NCI-H2171 (cell line): Measurements from ENCODE around the gene SEMA6A.
A peak's percentile ranks its signal among the peaks of the same experiment; 100 is the strongest.
"Not testable (repeated sequence)": the region's sequence is repeated elsewhere in the genome, so short reads cannot be mapped to it uniquely, and the experiment has no call there.

Experiments used
- DNase-seq: peaks from one replicate; lab custom pipeline; 2025; lab: John Stamatoyannopoulos, UW

Gene SEMA6A

DNA sequence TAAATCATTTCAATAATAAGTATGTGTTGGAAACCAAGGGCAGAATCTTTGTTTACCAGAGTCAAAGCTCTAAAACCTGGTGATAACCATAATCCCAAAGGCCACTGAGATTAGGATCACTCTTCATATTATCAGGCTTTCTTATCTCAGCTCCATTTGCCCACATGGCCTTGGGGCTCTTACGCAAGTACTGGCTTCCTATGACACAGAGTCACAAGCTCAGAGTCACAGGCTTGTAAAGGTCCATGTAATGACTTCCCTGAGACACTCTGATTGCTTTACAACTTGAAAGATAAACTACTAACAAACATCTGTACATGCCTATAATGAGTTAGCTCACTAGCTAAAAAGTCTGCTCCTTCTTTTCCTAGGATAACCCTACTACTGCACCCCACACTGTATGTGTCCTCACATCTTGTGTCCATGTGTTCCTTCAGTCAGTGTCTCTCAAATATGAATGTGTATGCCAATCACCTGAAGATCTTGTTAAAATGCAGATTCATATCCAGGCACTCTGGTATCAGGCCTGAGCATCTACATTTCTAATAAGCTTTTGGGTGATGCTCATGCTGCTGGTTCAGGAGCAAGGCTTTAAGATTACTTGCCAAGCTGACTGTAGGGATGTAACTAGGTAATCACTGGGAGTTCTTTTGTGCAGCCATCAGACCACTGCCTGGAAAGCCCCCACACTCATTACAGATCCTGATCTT is 28.4 kb downstream of the SEMA6A start:
- no peak for DNase-seq

- DNase-seq, result not testable (repeated sequence)
Measured at GRCh38 chr5:116545465-116545864, 29.2 kb downstream of the SEMA6A start.

- no peak for DNase-seq
Measured at GRCh38 chr5:116544531-116545241, 29.9 kb downstream of the SEMA6A start.

- no peak for DNase-seq
Measured at GRCh38 chr5:116543501-116543900, 31.1 kb downstream of the SEMA6A start.

DNA sequence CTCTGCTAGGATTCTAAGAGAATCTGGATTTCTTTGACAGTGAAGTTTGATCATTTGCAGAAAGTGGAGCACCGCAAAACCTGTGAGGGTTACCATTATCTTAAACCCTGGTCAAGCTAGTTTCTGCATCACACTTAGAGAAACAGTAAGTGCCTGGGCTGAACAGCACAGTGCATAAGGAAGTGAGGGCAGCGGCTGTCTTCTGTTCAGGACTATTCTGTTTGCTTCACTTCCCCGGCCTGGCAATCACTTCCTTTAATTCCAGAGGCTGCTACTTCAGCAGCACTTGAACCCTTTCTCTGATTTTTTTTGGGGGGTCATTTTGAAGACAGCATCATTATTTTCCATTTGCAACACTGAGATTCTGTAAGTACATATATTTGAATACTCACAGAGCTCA is 32.0 kb downstream of the SEMA6A start:
- DNase-seq, result no peak

GRCh38 chr5:116539222-116539621 is 35.4 kb downstream of the SEMA6A start:
- no peak for DNase-seq

DNA sequence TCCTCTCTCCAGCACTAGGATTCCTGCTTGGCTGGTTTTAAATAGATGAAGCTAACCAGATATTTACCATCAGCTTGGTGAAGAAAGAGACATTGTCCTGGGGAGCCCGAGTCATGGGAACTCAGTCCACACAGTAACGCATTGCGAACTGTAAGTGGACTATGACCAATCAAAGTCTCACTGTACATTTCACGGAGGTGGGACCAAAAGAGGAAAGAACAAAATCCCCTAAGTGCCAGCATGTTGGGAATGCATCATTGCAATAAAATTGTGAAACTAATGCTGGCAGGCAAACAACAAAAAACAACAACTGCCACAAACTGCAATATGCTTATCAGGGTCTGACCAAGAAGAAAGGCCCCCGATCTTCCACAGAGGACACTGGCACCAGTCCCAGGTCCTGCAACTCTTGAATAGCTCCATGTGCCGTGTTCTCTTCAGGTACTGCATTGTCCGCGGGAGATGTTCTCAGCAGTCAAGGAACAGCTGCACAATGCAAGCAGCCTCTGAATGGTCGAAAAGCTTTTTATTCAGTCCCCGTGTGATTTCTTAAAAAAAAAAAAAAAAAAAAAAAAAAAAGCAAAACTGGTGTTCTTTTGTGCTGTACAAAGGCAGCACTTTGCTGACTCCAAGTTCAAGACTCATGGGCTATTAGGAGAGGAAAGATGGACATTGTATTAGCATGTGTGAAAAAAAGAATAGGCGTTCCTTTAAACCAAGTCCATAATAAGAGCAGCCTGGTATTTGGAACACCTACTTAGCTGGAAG is 38.1 kb downstream of the SEMA6A start:
- DNase-seq, result no peak

DNA sequence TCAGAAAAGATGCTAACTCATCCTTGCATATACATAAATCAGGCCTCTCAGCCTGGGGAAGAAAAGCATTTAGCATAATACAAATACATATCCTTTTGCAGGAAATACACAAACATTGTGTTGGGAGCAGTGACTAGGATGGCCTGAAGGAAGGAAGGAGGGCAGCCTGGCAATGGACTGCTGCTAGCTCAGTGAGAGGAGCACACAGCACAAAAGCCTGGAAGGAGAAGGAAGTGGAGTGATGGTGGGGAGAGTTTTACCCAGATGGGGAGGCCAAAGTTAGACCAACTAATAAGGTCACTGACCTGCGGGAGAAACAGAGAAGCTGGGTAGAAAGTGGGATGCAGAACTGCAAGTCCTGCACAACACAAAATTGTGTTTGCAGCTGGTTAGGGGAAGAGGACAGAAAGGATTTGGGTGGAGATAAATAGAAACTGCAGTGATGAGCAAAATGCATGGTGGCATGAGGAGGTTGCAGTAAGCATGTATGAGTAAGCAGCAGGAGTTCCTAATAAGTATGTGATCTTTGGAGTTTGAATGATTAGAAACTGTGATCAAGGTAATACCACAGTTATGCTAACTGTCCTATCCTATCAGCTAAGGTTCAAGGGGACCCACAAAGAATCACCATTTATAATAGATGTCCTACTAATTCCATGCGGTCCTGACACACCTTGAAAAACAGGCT is 39.5 kb downstream of the SEMA6A start:
- DNase-seq, result no peak

DNA sequence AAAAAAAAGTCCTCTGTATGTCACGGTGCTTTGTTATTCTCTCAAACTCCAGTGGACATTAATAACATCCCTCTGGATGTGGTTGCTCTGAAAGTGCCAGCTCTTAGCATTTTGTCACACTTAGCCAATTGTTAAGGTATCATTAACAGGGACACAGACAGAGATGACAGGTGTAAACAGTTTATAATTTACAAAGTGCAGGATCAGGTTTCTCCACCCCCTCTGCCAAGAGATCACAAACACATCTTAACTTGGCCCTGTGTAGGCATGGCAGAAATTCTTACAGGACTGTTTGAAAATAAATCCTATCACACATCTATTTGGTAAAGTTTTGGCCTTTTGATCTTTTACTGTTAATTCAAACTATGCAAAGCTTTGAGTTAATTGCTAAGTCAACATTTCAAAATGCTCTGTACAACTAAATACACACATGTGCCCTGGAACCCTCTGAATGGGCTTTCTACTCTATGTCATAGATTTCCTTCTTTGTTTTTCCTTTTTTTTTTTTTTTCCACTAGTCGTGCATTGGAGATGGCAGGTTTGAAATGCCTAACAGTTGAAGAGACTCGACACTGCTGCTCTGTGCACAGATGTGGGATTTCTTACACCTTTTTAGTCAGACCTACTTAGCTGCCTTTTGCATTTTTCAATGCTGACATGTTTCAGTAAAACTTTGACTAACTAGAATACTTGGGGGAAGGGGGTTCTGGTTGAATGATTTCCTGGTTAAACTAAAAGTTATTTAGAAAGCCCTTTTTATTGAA is 41.7 kb downstream of the SEMA6A start:
- DNase-seq, result peak; percentile 25

DNA sequence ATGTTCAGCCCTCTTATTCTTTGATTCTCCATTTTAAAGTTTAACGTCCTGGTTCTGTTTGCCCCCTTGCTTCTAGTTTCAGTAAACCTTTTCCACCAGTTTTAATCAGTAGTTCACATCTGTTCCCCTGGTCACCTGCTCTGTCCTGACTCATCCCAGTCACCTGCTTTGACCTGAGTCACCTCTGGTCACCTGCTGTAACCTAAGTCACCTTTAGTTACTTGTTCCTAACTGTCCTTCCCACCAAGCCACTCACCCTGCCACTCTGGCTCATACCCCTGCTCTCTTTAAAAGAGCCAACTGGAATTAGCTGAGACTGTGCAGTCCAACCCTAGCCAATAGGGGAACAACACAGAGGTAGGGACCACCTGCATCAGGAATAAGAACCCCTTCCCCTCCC is 43.0 kb downstream of the SEMA6A start:
- DNase-seq, result no peak

- no peak for DNase-seq
Measured at GRCh38 chr5:116531117-116531516, 43.5 kb downstream of the SEMA6A start.

- DNase-seq, result no peak
Measured at GRCh38 chr5:116530276-116530675, 44.3 kb downstream of the SEMA6A start.

- DNase-seq, result no peak
Measured at GRCh38 chr5:116529615-116530014, 45.0 kb downstream of the SEMA6A start.

DNA sequence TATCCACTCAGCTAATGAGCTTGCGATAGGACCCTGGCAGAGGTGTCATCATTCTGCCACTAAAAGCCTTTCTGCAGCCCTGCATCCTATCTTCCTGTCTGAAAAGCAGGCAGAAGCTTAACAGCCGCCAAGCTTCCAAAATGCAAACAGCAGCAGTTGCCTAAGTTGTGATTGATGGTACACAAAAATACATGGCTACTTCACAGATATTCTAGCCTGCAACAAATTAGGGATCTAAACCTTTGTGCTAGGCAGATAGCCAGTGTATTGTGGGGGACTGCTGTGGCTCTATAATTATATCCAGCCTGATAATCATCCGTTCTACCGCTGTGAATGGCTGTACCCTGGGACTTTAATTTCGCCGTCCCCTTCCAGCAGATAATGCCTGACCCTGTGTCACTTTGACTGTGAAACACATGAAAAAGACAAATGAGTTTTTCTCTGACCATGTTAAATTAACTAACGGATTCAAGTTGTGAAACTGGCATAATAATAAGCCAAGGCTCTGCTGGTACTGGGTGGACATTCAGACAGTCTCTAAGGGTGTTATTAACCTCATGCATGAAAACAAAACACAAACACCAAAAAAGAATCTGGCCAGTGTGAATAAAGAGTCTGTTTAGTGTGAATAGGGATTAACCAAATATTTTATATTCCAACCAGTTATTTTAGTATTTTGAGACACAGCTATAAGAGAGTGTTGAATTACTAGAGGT is 45.9 kb downstream of the SEMA6A start:
- DNase-seq, result no peak

DNA sequence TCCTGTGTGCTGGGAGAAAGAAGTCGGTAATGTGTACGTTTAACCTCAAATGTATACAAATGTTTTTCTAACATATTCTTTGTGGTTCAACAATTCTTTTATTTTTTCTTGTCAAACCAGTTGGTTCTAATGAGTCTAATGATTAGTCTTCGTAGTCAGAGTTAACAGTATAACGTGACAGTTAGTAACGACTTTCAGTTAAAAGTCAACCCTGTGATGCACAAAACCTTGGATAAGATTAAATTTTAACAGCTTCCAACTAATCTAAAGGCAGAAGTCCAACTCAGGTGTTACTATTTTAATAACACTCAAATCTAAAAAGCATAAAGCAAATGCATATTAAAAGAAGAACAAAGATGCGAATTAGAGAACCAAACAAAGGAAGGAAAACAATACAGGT is 47.0 kb downstream of the SEMA6A start:
- no peak for DNase-seq

- DNase-seq, result no peak
Measured at GRCh38 chr5:116525674-116526073, 48.9 kb downstream of the SEMA6A start.

GRCh38 chr5:116524966-116525365 is 49.7 kb downstream of the SEMA6A start:
- no peak for DNase-seq

DNA sequence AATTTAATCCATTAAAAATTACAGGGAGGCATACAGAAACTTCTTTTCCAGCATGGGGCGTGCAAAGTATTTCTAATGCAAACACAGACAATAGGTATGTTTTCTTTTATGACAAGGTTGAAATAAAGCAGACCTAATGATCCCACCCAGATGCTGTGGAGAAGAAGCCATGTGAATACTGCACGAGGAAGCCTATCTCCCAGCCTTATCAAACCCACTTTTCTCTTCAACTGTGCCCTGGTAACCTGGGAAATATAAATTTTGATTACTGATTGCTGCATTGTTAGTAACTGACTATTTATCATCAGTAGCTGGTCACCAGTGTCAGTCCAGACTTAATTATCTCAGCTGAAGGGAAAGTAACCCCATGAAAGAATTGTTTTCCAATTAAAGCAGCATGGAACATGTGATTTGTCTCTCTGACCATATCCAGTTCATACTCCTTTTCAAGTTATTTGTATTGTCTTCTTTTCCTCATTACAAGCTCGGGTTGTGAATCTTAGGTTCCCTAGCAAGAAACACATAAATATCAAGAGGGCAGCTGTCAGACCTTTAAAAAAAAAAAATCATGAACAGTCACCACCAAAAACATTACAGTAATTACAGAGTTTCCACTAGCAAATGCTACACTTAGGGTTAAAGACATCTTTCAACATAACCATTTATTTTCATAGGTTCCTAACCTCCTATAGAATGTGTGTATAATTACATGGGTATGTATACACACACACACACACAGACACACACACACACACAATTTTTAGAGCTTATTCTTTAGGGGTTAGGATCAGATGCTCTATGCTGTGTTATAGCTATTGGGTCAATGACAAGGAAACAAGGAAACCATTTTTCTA is 50.3 kb downstream of the SEMA6A start:
- no peak for DNase-seq

DNA sequence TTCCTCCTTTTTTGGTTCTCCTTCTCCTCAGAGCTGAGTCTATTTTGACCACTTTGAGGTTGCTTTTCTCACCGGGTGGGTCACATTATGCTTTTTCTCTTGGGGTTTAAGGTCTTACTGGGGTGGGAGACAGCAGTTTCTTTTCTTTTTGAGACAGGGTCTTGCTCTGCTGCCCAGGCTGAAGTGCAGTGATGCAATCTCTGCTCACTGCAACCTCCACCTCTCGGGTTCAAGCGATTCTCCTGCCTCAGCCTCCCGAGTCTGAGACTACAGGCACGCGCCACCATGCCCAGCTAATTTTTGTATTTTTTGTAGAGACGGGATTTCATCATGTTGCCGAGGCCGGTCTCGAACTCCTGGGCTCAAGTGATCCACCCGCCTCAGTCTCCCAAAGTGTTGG is 51.4 kb downstream of the SEMA6A start:
- DNase-seq, result not testable (repeated sequence)
